ENCODE results near the gene COTL1.

Gene COTL1, protein sequence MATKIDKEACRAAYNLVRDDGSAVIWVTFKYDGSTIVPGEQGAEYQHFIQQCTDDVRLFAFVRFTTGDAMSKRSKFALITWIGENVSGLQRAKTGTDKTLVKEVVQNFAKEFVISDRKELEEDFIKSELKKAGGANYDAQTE

DNA sequence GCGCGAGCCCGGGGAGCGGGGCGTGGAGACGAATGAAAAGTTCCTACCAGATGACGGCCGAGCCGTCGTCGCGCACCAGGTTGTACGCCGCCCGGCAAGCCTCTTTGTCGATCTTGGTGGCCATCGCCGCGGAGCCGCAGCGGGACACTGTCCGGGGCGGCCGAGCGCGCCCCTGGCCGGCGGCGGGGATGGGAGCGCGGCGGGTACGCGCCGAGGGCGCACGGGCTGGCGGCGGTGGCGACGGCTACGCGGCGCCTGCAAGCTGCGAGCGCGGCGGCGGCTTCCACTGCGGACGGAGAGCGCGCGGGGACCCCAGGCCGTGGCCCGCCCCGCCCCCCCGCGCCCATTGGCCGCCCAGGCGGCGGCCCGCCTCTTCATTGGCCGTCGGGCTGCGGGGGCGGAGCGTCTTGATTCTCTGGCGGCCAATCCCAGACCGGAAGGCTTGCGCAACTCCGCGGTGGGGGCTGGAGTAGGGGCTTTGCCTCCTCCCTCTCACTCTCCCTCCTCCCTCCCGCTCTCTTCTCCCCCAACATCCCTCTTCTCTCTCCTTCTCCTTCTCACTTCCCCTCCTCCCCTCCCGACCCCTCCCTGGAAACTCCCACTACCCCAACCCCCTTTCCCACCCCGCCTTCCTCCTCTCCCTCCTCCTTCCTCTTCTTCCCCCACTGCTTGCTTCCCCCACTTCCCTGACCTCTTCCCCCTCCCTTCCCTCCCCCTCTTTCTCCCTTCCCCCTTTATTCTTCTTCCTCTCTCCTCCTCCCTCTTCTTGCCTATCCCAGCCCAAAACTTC, at the start of gene COTL1:
TSS of gene COTL1 (minus strand) at position 288 of the 790 bp plus-strand sequence. CDS start at position 124, 164 bp downstream.
- DNase-seq (ENCODE audit: low spot score): peak; percentile 95
- TF ChIP-seq, protein P1, sequence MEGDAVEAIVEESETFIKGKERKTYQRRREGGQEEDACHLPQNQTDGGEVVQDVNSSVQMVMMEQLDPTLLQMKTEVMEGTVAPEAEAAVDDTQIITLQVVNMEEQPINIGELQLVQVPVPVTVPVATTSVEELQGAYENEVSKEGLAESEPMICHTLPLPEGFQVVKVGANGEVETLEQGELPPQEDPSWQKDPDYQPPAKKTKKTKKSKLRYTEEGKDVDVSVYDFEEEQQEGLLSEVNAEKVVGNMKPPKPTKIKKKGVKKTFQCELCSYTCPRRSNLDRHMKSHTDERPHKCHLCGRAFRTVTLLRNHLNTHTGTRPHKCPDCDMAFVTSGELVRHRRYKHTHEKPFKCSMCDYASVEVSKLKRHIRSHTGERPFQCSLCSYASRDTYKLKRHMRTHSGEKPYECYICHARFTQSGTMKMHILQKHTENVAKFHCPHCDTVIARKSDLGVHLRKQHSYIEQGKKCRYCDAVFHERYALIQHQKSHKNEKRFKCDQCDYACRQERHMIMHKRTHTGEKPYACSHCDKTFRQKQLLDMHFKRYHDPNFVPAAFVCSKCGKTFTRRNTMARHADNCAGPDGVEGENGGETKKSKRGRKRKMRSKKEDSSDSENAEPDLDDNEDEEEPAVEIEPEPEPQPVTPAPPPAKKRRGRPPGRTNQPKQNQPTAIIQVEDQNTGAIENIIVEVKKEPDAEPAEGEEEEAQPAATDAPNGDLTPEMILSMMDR (IDR thresholded peaks at IDR 0.05): no peak
- Histone ChIP-seq H3K4me3 (peak within 1 kb of the TSS; percentile 88), H3K27ac (peak within 1 kb of the TSS; percentile 56 to 88)

DNA sequence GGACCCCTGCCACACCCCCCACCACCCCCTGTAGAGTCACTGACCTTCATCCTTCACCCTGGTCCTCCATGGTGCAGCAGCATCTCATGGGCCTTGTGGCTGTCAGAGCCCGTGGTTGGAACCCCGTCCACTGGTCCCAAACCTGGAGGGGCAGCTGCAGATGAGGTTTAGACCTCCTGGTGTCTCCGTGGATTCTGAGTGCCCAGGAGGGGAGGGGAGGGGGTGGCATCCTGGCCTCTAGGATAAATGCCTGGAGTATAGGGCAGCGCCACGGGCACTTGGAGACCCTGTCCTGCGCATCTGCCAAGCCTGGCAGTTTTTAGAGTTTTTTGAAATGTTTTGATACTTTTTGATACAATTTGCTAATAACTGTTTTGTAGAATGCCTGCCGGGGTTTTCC, 48.0 kb upstream of the COTL1 start:
- Histone ChIP-seq H3K4me3 (no peak overlapping the region), H3K27ac (no peak overlapping the region)
- no peak for DNase-seq (ENCODE audit: low spot score)
- TF ChIP-seq, protein P1 (IDR thresholded peaks at IDR 0.05): no peak

DNA sequence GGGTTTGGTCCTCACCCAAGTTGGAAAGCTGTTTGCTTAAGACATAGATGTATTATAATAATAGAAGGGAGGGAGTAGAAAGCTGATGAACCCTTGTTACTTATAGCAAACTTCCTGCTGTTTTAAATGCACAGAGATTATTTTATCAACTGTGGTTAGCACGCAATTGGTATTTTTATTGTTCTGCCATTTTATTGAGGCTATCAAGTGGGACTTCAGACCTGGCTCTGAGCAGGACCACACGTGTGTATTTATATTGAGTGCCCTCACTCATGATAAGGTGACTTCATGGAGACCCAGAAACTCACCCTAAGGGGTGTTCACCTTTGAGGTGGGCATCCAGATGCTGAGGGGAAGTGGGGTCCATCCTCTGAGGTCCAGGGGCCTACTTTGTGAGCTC, 47.5 kb upstream of the COTL1 start:
- H3K4me3 ChIP-seq: no peak overlapping the region
- no peak for DNase-seq (ENCODE audit: low spot score)
- no peak overlapping the region for H3K27ac ChIP-seq
- TF ChIP-seq, protein P1 (IDR thresholded peaks at IDR 0.05): no peak

DNA sequence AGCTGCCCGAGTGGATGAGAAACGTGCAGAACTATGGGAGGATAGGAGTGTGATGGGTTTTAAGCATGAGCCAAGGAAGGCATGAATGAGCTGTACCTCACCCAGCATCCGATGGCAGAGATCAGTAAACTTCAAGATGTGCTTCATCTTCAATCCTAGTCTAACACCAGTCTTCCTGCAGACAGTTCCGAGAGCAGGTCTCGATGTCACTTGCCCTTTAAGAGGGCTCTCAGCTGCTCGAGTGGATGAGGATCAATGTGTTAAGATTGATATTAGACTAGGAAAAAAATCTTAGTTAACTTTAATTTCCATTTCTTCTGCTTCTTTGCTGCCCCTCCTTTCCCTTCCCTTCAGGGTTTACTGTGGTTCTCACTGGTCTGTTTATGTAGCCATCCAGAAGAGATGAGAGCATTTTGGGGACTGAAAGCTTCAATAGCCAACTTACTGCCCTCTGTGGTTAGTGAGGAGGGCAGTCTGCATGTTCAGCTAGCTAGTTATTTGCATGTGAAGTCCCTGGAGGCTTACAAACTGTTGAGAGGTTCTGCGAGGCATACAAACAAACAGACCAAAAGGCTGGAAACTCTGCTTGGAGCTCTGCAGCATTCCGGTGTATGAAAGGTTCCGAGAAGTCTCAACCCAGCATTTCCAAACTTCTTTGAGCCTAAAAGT, 45.7 kb upstream of the COTL1 start:
- TF ChIP-seq, protein P1 (IDR thresholded peaks at IDR 0.05): no peak
- H3K27ac ChIP-seq: no peak overlapping the region
- H3K4me3 ChIP-seq: no peak overlapping the region
- DNase-seq (ENCODE audit: low spot score): no peak

DNA sequence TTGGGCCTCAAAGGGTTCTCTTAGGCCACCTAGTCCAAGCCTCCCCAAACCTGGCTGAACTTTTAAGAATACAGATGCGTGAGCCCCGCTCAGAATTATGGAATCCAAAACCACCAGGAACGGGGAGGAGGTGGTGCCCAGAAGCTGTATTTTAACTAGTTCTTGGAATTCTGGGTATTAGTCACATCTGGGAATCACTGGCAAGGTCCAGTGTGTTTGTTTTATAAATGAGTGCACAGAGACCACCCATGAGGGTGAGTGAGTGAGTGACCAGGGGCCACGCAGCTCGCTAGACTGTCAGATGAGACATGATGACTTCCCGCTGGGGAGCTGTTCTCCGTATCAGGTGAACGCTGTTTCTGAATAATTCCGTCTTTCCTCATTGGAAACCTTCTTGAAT, 44.6 kb upstream of the COTL1 start:
- no peak overlapping the region for H3K27ac ChIP-seq
- no peak for DNase-seq (ENCODE audit: low spot score)
- TF ChIP-seq, protein P1 (IDR thresholded peaks at IDR 0.05): no peak

DNA sequence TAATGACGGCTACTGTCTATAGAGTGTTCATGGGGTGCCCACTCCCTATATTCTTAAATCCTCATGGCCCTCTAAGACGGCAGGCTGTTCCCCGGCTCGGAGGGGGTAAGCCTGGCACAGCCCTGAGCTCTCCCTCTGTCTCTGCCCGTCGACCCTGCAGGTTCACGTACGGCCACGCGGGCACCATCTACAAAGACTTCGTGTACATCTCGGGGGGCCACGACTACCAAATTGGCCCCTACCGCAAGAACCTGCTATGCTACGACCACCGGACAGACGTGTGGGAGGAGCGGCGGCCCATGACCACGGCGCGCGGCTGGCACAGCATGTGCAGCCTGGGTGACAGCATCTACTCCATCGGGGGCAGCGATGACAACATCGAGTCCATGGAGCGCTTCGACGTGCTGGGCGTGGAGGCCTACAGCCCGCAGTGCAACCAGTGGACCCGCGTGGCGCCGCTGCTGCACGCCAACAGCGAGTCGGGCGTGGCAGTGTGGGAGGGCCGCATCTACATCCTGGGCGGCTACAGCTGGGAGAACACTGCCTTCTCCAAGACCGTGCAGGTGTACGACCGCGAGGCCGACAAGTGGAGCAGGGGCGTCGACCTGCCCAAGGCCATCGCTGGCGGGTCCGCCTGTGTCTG, 43.7 kb upstream of the COTL1 start:
- H3K4me3 ChIP-seq: no peak overlapping the region
- DNase-seq (ENCODE audit: low spot score): no peak
- H3K27ac ChIP-seq: no peak overlapping the region

More for the DNA sequence above, 44.6 kb upstream of the COTL1 start:
- no peak overlapping the region for H3K4me3 ChIP-seq

More for the DNA sequence above, 43.7 kb upstream of the COTL1 start:
- TF ChIP-seq, protein P1 (IDR thresholded peaks at IDR 0.05): no peak
